GM18951 (cell line): ENCODE measurements around the gene CDCA8.
"Not testable (repeated sequence)": the region's sequence is repeated elsewhere in the genome, so short reads cannot be mapped to it uniquely, and the experiment has no call there.

Experiments
- POLR2A ChIP-seq: IDR thresholded peaks from 4 replicates; pipeline ENCODE4 v1.6.1; 2011; ENCODE audit warnings: mild to moderate bottlenecking; ENCODE audit not compliant: insufficient read length, insufficient read depth; ENCODE audit errors: extremely low read depth
- in situ Hi-C: fragments of 300-500 bp; cut with MboI; formaldehyde crosslinking; loops from one replicate; pipeline ENCODE4 v1.12.0; 2022; ENCODE audit warnings: low sequenced_read_pairs, mixed read lengths, inconsistent platforms; ENCODE audit not compliant: unreplicated experiment

The CDCA8 gene

DNA sequence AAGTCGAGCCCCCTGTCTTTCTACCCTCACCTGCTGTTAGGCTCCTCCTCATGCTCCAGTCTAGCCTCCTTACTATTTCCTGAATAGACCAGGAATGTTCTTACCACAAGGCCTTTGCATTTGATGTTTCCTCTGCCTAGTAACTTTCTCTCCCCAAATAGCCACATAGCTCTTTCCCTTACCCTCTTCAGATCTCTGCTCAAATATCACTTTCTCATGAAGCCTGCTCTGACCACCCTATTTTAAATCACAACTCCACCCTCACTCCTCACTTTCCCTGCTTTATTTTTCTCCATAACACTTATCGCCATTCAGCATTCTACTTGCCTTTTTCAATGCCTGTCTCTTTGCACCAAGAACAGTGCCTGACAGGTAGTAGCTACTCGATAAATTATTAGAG lies 6.6 kb upstream of the CDCA8 start:
- no peak for TF ChIP-seq POLR2A
- in situ Hi-C loops: no loop called here

DNA sequence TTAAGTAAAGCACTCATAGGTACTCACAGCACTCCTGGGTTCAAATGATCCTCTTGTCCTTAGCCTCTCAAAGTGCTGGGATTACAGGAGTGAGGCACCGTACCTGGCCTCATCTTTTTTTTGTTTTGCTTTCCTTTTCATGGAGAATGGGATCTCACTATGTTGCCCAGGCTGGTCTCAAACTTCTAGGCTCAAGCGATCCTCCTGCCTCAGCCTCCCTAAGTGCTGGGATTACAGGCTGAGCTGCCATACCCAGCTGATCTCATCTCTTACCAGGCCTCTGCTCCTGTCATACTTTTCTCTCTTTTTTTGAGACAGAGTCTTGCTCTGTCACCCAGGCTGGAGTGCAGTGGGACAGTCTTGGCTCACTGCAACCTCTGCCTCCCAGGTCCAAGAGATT lies 4.6 kb upstream of the CDCA8 start:
- in situ Hi-C loops: not testable (repeated sequence)

DNA sequence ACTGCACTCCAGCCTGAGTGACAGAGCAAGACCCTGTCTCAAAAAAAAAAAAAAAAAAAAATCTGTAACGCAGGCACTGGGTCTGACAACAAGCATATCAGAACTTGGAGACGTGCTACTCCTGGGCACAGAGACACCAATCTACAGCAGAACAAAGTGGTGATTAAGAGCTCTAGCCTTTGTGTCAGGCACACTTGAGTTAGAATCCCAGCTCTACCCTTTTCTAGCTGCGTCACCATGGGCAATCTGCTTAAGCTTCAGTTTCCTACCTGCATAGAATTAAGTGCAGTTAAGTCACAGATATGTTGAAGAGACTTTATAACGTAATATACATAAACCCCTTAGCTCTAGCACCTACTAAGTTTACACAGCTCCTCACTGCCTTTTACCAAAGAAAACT lies 3.4 kb upstream of the CDCA8 start:
- TF ChIP-seq POLR2A: no peak
- in situ Hi-C loops: no loop called here

DNA sequence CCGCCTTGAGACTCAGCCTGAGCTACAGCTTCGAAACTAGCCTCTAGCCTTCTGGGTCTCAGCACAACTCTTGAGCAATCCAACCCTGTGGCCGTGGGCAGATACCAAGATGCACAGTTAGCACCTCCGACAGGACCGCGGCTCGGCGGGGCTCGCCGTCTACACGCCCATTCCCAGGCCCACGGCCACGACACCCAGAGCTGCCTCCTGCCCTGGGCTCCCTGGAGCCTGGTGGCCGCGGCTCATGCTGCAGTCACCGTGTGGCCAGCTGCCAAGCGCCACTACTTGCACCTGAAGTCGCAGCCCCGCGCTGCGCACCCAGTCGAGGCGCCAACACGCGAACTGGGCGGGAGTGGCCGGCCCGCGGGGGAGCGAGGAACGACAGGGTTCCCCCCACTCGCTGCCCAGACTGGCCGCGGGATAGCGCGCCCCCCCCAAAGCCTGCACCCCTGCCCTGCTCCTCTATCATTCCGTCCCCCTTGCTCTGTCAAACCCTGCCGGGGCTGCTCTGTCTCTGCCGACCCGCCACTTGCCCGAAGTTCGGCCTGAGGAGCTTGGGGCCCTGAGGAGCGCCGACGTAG lies 729 bp upstream of the CDCA8 start:
- in situ Hi-C loops: no loop called here
- no peak for TF ChIP-seq POLR2A

DNA sequence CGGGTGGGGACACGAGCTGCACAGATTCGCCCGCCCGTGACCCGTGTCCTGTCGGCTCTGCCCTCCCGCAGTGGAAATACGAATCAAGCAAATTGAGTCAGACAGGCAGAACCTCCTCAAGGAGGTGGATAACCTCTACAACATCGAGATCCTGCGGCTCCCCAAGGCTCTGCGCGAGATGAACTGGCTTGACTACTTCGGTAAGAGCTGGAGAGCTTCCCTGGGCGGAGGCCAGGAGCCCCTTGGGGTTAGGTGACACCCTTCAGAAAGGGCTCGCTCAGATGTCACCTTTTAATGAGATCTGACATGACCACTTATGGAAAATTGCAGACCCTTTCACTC lies 489 bp downstream of the CDCA8 start:
- in situ Hi-C loops: no loop called here

DNA sequence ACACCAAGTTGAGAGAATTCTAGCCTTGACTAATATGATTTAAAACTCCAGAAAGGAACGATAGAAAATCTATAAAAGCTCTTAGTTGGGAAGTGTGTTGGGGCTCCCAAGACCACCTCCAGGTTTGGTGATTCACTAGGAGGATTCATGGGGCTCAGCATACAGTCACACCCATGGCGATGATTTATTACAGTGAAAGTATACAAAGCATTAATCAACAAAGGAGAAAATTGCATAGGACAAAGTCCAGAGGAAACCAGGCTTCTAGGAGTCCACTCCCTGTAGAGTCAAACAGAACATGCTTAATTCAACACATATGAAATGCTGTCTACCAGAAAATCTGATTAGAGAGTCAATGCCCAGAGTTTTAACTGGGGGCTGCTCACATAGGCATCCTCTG lies 4.8 kb downstream of the CDCA8 start:
- in situ Hi-C loops: no loop called here
- no peak for TF ChIP-seq POLR2A

More for the DNA sequence above, 489 bp downstream of the CDCA8 start:
- no peak for TF ChIP-seq POLR2A

DNA sequence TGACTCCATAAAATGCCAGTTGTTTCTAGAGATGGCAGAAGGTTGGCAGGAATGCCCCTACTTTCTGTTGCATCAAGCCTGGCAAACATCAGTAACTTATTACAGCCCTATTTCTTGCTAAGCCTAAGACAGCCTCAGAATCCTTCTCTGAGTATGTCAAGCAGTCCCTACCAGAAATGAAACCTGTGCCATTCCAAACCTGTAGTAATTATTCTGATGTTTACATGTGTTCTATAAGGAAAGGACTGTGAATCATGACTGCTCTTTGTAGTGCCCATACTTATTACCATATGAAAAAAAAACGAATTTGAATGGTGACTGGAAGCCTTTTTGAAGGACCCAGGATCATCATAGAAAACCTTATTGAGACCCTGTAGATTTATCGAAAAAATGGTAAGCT lies 5.4 kb downstream of the CDCA8 start:
- TF ChIP-seq POLR2A: no peak
- in situ Hi-C loops: no loop called here

DNA sequence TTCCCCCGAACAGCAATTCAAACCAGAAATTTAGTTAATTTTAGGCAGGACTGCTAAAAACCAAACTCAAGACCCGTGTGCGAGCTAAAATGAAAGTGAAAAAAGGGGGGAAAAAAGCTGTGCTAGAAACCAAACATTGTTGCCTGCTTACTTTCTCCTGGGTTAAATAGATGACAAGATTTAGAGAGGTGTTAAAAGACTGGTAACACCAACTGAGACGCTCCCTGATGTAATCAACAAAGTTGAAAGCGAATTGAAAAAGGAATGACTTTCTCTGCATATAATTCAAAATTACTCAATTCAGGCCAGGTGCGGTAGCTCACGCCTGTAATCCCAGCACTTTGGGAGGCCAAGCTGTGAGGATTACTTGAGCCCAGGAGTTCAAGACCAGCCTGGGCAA lies 6.8 kb downstream of the CDCA8 start:
- no peak for TF ChIP-seq POLR2A
- in situ Hi-C loops: no loop called here

DNA sequence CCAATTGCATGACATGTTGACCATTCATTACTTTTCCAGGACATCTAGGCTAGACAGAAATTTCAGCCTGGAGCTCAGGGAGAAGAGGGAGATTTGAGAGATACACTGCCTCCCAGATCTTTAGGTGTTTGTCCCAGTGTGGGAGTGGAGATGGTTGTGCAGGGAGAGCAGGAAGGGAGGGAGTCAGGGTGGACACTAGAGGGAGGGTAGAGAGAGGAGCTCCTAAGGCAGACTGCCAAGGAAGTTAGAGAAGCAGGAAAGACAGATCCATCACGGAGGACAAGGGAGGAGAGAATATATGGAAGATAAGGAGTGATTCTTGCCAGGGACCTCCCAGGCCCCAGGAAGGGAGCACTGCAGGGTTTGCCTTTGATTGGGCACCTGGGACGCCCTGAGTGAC lies 8.7 kb downstream of the CDCA8 start:
- in situ Hi-C loops: no loop called here
- TF ChIP-seq POLR2A: no peak

DNA sequence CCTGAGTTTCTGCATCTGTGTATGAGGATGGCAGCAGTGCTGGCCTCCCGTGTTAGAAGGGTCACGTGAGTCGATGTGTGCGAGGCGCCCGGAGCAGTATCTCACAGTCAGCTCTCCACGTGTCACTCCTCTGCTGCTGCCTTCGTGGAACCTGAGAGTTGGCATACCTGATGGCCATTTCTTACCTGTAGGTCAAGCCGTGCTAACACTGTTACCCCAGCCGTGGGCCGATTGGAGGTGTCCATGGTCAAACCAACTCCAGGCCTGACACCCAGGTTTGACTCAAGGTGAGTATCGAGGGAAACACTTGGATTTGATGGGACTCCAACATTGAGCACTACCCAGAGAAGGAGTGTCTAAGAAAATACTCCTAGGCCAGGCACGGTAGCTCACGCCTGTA lies 10.7 kb downstream of the CDCA8 start:
- in situ Hi-C loops: no loop called here
- TF ChIP-seq POLR2A: no peak

DNA sequence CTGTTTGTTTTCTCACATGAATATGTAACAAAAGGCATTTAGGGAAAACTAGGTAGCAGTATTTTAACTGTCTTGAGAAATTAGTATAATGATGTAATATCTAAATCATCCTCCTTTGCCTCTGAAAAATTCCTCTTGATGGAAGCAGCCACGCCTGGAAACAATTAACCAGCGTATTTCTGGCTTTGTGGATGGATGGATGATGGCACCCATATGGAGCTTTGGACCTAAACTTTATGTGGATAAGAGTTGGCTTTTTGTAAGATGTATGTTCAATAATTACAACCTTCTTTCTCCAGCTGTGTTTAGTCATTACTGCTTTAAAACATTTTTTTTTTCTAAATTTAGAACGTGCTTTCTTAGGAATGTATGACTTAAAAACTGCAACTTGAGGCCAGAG lies 12.7 kb downstream of the CDCA8 start:
- in situ Hi-C loops: no loop called here

DNA sequence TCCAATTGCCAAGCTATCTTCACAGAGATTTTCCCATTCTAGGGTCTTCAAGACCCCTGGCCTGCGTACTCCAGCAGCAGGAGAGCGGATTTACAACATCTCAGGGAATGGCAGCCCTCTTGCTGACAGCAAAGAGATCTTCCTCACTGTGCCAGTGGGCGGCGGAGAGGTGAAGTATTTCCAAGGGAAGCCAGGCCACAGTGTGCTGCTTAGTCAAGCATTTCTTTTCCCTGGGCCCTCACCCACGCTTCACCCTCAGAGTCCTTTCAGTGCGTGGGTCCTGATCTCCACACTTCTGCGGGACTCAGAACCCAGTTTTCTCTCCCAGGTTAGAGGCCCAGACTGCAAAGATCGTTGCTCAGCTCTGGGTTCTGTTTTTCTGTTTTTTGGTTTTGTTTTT lies 13.1 kb downstream of the CDCA8 start:
- in situ Hi-C loops: no loop called here
- TF ChIP-seq POLR2A: no peak

More for the DNA sequence above, 12.7 kb downstream of the CDCA8 start:
- TF ChIP-seq POLR2A: no peak

DNA sequence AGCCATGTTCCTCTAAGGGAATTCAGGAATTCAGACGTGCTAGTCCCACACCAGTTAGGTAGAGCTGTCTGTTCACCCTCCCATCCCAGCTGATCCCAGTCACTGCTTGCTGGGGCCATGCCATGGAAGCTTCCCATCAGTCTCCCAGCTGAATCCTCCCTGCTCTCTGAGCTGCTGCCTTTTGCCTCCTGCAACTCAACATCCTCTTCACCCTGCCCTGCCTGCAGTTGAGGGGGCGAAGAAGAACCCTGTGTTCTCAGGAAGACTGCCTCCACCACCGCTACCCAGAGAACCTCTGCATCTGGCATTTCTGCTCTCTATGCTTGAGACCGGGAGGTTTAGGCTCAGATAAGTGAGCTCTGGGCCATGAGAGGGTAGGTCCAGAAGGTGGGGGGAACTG lies 16.2 kb downstream of the CDCA8 start:
- no peak for TF ChIP-seq POLR2A
- in situ Hi-C loops: no loop called here

DNA sequence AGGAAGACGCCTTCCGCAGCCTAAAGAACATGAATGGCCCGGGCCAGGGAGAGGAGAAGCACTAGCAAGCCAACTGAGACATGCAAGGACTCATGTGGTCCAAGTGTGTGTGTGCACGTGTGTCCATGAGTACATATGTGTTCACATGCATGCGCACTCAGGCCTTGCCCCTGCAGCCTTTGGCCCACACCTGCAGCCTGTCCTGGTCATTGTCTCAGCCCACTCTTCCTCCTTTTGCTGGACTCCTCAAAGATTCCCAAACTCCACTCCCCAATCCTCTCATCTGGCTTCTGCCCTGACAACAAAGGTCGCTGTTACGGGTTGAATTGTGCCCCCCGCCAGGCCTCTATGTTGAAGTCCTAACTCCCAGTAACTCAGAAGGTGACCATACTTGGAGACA lies 21.9 kb downstream of the CDCA8 start:
- TF ChIP-seq POLR2A: no peak
- in situ Hi-C loops: no loop called here

DNA sequence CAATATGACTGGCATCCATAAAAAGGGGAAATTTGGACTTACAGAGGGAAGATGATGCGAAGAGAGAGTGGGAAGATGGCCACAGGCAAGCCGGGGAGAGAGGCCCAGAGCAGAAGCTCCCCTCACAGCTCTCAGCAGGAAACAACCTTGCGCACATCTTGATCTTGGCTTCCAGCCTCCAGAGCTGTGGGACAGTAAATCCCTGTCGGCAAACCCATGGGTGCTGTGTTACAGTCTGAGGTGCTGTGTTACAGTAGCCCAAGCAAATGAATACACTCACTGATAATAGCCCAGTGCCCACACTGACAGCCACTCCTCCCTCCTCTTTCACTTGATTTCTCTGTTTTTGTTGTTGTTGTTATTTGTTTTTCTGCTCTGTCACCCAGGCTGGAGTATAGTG lies 22.4 kb downstream of the CDCA8 start:
- in situ Hi-C loops: no loop called here
- TF ChIP-seq POLR2A: no peak
